GM12875 (cell line): ENCODE measurements around the gene PLA2G4D.

Experiments
- H3K4me3 ChIP-seq: one replicate; pipeline ENCODE4 v1.5.1; 2011; ENCODE audit warnings: low read depth, low read length, control low read depth
- TF ChIP-seq, protein P1 (sequence below): IDR thresholded peaks from 2 replicates; pipeline ENCODE4 v1.5.1; 2011; ENCODE audit warnings: low read depth, mild to moderate bottlenecking, control low read depth, inconsistent platforms, low read length, moderate library complexity, borderline replicate concordance; ENCODE audit not compliant: insufficient read depth

PLA2G4D gene, protein sequence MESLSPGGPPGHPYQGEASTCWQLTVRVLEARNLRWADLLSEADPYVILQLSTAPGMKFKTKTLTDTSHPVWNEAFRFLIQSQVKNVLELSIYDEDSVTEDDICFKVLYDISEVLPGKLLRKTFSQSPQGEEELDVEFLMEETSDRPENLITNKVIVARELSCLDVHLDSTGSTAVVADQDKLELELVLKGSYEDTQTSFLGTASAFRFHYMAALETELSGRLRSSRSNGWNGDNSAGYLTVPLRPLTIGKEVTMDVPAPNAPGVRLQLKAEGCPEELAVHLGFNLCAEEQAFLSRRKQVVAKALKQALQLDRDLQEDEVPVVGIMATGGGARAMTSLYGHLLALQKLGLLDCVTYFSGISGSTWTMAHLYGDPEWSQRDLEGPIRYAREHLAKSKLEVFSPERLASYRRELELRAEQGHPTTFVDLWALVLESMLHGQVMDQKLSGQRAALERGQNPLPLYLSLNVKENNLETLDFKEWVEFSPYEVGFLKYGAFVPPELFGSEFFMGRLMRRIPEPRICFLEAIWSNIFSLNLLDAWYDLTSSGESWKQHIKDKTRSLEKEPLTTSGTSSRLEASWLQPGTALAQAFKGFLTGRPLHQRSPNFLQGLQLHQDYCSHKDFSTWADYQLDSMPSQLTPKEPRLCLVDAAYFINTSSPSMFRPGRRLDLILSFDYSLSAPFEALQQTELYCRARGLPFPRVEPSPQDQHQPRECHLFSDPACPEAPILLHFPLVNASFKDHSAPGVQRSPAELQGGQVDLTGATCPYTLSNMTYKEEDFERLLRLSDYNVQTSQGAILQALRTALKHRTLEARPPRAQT

DNA sequence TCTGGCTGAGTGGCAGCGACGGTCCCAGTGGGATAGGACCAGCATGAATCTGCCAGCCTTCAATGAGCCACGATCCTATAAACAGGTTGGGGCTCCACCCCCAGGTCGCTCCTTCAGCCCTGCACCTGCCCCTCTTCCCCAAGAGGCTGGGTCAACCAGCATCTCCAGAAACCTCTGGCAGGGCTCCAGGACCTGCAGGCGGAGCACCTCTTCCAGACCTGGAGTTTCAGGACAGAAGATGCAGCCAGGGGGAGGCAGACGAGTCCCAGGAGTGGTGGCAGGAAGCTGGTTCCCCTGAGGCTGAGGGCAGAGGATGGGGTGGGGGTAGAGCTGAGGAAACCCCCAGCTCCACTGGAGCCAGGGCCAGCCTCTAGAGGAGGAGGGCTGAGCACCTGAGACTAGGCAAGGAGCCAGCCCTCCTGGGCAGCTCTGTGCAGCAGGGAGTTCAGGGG lies at the start of gene PLA2G4D:
PLA2G4D (minus strand) TSS at position 51 of the 452 bp plus-strand sequence. CDS start 103 bp downstream, outside the sequence.
- TF ChIP-seq, protein P1, sequence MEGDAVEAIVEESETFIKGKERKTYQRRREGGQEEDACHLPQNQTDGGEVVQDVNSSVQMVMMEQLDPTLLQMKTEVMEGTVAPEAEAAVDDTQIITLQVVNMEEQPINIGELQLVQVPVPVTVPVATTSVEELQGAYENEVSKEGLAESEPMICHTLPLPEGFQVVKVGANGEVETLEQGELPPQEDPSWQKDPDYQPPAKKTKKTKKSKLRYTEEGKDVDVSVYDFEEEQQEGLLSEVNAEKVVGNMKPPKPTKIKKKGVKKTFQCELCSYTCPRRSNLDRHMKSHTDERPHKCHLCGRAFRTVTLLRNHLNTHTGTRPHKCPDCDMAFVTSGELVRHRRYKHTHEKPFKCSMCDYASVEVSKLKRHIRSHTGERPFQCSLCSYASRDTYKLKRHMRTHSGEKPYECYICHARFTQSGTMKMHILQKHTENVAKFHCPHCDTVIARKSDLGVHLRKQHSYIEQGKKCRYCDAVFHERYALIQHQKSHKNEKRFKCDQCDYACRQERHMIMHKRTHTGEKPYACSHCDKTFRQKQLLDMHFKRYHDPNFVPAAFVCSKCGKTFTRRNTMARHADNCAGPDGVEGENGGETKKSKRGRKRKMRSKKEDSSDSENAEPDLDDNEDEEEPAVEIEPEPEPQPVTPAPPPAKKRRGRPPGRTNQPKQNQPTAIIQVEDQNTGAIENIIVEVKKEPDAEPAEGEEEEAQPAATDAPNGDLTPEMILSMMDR, result no peak
- no peak within 1 kb of the TSS for H3K4me3 ChIP-seq

DNA sequence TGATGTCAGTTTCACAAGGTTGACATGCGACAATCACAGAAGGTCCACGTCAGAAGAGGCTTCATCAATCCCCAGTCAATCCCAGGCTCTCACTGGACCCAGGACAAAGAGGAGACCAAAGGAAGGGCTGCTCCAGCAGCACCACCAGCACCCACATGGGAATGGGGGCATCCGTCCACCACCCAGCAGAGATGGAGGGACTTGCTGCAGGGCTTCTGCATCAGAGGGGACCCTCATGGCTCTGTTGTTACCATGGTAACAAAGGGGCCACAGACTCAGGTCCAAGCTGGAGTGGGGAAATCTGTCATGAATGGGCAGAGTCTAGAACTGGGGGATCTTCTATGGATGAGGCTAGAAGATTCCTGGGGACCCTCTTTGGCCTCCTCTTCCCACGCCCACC lies 49.0 kb upstream of the PLA2G4D start:
- TF ChIP-seq, protein P1, result no peak
- H3K4me3 ChIP-seq, result no peak overlapping the region

DNA sequence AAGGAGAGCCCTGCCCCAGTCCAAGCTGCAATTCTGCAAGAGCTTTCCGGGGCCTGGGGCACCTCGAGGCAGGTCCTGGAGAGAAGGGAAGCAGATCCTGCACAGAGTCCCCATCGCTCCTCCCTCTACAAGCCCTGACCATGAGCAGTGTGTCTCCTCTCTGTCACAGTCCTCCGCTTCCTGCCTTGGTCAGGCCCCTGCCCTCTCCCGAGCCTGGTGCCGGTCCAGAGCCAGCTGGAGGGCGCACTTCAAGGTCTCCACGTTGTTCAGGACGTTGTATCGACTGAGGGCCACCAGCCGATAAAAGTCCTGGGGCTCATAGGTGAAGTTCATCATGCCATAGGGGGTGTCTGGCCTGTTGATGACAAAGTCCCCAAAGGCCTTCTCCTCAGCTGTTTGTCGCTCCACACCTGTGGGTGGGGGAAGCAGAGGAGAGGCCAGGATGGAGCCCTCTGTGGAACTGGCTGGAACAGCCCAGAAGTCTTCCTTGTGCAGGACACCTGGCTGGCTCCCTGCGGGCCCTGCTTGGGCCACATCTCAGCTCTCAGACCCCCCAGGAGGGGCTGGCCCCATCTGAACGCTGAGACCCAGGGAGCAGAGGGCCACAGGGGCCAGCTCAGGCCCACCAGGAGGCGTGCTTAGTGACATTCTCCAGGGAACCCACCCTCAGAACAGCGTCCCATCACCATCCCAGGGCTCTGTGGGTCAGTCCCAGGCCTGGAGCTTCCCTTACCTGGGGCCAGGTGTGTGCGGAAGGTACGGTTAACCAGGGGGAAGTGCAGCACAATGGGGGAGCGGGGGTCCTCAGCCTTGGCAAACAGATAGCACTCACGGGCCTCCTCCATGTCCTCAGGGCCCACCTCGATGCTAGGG lies 47.7 kb upstream of the PLA2G4D start:
- H3K4me3 ChIP-seq, result no peak overlapping the region
- TF ChIP-seq, protein P1, result no peak

DNA sequence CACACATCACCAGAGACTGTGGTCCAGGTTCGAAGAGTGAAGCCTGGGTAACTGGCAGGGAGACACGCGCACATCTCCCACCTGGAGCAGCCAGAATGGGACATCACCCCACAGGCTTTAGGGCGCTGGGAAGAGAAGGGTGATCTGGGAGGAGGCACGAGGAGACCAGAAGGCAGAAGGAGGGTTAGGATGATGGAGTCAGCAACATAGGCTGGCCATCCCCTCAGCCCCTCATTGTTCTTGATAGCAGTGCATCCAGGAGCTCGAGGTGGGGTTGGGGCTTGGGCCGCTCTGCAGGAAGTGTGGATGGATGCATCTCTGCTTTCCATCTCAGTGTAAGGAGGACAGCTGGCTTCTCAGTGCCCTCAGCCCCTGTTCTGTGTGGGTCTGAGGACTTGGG lies 46.9 kb upstream of the PLA2G4D start:
- TF ChIP-seq, protein P1, result no peak
- H3K4me3 ChIP-seq, result no peak overlapping the region

DNA sequence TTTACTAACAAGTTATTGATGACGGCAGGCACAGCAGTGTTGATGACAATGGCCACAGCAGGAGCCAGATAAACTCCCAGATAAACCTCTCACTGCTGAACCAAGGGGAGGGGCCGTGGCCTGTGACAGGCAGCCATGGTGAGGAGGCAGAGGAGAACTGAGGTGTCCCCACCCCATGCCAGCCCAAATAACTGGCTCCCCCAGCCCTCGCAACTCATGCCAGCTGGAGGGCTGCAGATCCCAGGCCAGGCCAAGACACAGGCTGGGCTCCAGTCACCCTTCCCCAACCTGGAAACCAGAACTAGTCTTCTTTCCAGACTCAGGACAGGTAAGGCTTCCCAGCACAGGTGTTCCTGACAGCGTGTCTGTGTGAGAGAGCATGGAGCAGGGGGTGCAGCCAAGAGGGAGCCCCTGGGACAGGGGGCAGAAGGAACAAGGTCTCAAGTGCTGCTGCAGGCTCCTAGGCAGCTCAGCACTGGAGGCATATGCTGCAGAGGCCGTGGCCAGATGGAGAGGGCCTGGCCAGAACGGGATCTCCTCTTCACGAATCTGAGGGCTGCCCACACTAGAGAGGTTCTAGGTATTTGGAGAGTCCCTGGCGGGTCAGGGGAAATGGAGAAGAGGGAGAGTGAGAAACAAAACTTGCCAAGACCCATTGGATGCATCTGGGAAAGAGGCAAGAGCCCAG lies 46.2 kb upstream of the PLA2G4D start:
- TF ChIP-seq, protein P1, result no peak
- no peak overlapping the region for H3K4me3 ChIP-seq

DNA sequence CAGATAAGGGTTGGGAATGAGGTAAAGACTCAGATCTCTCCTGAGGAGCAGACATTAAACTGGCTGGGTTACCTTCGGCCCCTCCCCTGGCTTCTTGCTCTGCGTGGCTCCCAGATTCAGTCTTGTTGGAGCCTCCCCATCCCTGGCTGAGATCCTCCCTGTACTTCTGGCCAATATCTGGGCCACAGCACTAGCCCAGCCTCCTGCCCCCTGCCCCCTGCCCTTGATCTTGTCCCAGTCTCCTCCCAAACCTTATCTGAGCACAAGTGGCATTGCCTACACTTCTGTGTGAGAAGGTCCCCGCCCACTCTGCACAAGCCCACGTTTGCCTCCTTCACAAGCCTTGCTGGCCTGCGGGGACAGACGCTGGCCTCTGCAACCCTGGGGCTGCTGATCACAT lies 45.2 kb upstream of the PLA2G4D start:
- no peak overlapping the region for H3K4me3 ChIP-seq
- TF ChIP-seq, protein P1, result no peak
